ENCODE results near the gene EML2.

The EML2 gene

DNA sequence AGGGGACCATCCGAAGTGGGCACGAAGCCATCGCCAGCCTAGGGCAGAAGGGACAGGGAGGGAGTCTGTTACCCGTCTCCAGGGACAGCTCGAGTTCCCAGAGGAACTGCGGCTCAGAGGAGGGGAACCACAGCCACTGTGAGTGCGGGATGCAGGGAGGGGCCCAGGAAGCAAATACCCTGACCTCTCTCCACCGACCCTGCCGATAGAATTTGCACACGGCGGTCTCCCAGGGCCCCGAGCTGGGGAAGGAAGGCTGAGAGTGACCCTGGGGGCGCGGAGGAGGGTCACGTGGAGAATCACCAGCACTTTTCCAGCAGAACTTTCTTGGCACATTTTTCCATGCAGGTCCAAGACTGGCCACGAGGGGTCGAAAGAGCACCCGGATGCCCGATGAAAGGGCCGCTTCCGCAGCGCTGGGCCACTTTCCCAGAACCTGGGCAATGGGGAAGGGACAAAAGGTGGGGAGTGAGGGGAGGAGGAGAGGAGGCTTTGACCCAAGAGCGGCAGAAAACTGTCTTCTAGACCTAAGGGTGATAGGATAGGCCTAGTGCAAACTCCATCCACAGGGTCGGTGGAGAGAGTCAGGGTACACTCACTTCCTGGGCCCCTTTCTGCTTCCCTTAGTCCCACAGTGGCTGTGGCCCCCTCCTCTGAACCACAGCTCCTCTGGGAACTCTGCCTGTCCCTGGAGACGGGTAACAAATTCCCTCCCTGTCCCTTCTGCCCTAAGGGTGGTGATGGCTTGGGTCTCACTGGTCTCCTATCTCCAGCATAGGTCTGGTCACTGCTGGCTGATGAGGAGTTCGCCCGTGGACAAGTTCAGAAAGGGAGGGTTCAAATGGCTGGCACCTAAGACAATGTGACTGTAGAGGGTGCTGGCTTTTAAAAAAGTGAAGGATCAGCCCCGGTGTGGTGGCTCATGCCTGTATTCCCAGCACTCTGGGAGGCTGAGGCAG is 31.8 kb downstream of the EML2 start:
- TF ChIP-seq CREB1 (IDR thresholded peaks at IDR 0.05; ENCODE audit: low read depth), result no peak
- peak; percentile 84 for TF ChIP-seq RAD21 (IDR thresholded peaks at IDR 0.05; ENCODE audit: low read depth)
- TF ChIP-seq, protein P1, sequence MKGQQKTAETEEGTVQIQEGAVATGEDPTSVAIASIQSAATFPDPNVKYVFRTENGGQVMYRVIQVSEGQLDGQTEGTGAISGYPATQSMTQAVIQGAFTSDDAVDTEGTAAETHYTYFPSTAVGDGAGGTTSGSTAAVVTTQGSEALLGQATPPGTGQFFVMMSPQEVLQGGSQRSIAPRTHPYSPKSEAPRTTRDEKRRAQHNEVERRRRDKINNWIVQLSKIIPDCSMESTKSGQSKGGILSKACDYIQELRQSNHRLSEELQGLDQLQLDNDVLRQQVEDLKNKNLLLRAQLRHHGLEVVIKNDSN (IDR thresholded peaks at IDR 0.05), result peak; percentile 94
- no peak for TF ChIP-seq YY1 (IDR thresholded peaks at IDR 0.05; ENCODE audit: low read depth)
- TF ChIP-seq, protein P2, sequence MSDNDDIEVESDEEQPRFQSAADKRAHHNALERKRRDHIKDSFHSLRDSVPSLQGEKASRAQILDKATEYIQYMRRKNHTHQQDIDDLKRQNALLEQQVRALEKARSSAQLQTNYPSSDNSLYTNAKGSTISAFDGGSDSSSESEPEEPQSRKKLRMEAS (IDR thresholded peaks at IDR 0.05), result no peak
- no peak for TF ChIP-seq TCF12 (IDR thresholded peaks at IDR 0.05; ENCODE audit: low read depth)
- TF ChIP-seq, protein P3, sequence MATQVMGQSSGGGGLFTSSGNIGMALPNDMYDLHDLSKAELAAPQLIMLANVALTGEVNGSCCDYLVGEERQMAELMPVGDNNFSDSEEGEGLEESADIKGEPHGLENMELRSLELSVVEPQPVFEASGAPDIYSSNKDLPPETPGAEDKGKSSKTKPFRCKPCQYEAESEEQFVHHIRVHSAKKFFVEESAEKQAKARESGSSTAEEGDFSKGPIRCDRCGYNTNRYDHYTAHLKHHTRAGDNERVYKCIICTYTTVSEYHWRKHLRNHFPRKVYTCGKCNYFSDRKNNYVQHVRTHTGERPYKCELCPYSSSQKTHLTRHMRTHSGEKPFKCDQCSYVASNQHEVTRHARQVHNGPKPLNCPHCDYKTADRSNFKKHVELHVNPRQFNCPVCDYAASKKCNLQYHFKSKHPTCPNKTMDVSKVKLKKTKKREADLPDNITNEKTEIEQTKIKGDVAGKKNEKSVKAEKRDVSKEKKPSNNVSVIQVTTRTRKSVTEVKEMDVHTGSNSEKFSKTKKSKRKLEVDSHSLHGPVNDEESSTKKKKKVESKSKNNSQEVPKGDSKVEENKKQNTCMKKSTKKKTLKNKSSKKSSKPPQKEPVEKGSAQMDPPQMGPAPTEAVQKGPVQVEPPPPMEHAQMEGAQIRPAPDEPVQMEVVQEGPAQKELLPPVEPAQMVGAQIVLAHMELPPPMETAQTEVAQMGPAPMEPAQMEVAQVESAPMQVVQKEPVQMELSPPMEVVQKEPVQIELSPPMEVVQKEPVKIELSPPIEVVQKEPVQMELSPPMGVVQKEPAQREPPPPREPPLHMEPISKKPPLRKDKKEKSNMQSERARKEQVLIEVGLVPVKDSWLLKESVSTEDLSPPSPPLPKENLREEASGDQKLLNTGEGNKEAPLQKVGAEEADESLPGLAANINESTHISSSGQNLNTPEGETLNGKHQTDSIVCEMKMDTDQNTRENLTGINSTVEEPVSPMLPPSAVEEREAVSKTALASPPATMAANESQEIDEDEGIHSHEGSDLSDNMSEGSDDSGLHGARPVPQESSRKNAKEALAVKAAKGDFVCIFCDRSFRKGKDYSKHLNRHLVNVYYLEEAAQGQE (IDR thresholded peaks at IDR 0.05; ENCODE audit: low read depth), result no peak
- no peak for TF ChIP-seq ZBTB7A (IDR thresholded peaks at IDR 0.05; ENCODE audit: low read depth)
- TF ChIP-seq FOXM1 (IDR thresholded peaks at IDR 0.05; ENCODE audit: borderline replicate concordance, low read depth), result no peak
- TF ChIP-seq NFIC (IDR thresholded peaks at IDR 0.05), result peak; percentile 78
- TF ChIP-seq CEBPB (IDR thresholded peaks at IDR 0.05), result no peak
- 0 out of 2 replicates have a peak, but pooled peaks have one; percentile 2 for TF ChIP-seq EP300 (IDR thresholded peaks at IDR 0.05; ENCODE audit: borderline replicate concordance)
- TF ChIP-seq EGR1 (IDR thresholded peaks at IDR 0.05), result no peak
- no peak for TF ChIP-seq TEAD4 (IDR thresholded peaks at IDR 0.05)
- no peak for TF ChIP-seq TAF1 (IDR thresholded peaks at IDR 0.05; ENCODE audit: low read depth)

DNA sequence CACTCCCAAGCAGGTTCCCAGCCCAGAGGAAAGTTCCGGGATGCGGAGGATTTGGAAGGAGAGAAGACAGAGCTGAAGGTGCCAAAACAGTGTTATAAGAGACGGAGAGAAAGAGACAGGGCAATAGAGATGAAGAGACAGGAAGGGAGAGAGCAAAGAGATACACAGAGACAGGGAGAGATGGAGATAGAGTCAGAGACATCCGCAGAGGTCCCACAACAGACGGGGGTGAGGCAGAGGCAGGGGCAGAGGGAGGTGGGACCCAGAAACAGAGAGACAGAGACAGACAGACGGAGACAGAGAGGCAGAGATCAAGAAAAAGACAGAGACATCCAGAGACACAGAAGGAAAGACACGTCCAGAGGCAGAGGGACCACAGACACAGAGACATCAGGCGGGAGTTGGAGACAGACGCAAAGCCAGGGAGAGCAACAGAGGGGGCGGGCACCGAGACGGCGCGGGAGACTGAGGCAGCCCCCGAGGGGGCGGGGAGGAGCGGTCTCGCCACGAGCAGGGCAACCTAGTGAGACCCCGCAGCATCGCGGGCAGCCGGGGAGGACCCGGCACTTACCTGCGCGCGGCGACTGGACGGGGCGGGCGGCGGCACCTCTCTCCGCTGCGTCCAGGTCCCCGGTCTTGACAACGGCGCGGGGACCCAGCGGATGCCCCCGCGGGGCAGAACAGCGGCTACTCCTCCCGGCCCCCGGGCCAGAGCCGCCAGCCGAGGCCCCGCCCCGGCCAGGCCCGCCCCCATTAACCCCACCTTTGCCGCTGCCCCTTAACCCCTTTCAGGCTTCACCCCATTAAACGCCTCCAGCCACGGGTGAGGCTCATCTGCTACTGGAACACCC is 37.4 kb downstream of the EML2 start, which contains the start of gene GPR4:
TSS of gene GPR4 (minus strand) at position 689 of the 851 bp plus-strand sequence. CDS start 10,346 bp downstream, outside the sequence.
- 0 out of 2 replicates have a peak, but pooled peaks have one; percentile 17 for TF ChIP-seq EGR1 (IDR thresholded peaks at IDR 0.05)
- no peak for TF ChIP-seq ZBTB7A (IDR thresholded peaks at IDR 0.05; ENCODE audit: low read depth)

DNA sequence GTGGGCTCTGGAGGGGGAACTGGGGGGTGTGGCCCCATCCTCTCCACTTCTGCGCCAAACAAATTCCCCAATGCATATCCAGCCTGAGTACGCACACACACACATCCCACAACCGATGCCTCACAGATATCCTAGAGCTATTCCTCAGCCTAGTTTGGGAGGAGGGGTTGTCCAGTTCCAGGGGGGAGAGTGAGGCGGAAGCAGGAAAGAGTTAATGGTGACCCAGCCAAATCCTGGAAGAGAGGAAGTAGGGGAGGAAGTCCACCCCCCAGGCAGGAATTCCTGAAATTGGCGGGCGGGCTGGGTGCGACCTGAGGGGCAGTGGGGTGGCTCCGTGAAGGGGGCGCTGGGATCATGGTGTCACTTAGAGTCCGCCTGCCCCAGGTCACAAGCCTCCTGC is 38.1 kb downstream of the EML2 start:
- TF ChIP-seq TEAD4 (IDR thresholded peaks at IDR 0.05) (no peak), EGR1 (IDR thresholded peaks at IDR 0.05) (no peak), EP300 (IDR thresholded peaks at IDR 0.05; ENCODE audit: borderline replicate concordance) (no peak), TCF12 (IDR thresholded peaks at IDR 0.05; ENCODE audit: low read depth) (no peak), ZBTB7A (IDR thresholded peaks at IDR 0.05; ENCODE audit: low read depth) (no peak), YY1 (IDR thresholded peaks at IDR 0.05; ENCODE audit: low read depth) (no peak), NFIC (IDR thresholded peaks at IDR 0.05) (no peak), FOXM1 (IDR thresholded peaks at IDR 0.05; ENCODE audit: borderline replicate concordance, low read depth) (no peak), TAF1 (IDR thresholded peaks at IDR 0.05; ENCODE audit: low read depth) (no peak), CEBPB (IDR thresholded peaks at IDR 0.05) (no peak), RAD21 (IDR thresholded peaks at IDR 0.05; ENCODE audit: low read depth) (no peak)
- TF ChIP-seq, protein P3 (IDR thresholded peaks at IDR 0.05; ENCODE audit: low read depth), result no peak
- TF ChIP-seq, protein P2 (IDR thresholded peaks at IDR 0.05), result no peak
- TF ChIP-seq, protein P1 (IDR thresholded peaks at IDR 0.05), result no peak

DNA sequence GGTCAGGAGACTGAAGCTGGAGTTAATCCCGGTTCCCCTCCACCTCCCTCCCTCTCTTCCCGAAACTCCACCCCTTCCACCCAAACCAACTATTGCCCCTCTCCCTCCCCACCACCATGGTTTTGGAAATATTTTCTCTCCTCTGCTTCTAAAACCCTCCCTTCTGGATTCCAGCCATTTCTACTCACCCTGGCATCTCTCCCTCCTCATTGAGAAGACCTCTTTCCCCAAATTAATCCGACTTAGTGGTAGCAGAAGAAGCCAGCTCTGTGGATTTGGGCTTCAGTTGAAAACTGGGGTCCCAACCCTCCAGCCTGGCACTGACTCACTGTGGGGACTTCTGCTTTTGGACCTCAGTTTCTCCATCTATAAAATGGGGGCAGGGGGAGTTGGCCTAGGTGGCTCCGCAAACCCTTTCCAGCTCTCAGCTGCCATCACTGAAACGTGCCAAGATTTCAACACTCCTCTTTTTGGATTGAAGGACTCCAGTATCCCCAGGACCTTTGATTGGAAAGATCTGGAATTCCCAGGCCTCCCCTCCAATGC is 38.8 kb downstream of the EML2 start:
- TF ChIP-seq FOXM1 (IDR thresholded peaks at IDR 0.05; ENCODE audit: borderline replicate concordance, low read depth) (no peak), CEBPB (IDR thresholded peaks at IDR 0.05) (no peak), ZBTB7A (IDR thresholded peaks at IDR 0.05; ENCODE audit: low read depth) (no peak), EP300 (IDR thresholded peaks at IDR 0.05; ENCODE audit: borderline replicate concordance) (no peak)

DNA sequence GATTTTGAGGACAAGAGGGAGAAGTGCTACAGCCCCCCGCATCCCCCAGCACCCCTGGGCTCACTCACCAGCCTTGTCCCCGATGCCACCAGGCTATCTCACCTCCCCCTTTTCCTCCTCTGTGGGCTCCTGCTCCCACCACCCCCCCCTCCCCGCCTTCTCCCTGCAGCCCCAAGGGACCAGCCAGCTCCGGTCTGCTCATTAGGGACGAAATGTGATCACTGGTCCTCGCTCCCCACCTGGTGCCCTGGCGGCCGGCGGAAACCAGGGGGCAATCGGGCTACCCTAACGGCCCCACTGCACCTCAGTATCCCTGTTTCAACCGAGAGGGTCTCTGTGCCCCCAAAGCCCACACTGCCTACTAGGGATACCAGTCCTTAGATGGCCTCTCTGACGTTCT is 39.9 kb downstream of the EML2 start:
- TF ChIP-seq CREB1 (IDR thresholded peaks at IDR 0.05; ENCODE audit: low read depth) (no peak), RAD21 (IDR thresholded peaks at IDR 0.05; ENCODE audit: low read depth) (no peak), TAF1 (IDR thresholded peaks at IDR 0.05; ENCODE audit: low read depth) (no peak), FOXM1 (IDR thresholded peaks at IDR 0.05; ENCODE audit: borderline replicate concordance, low read depth) (no peak), EP300 (IDR thresholded peaks at IDR 0.05; ENCODE audit: borderline replicate concordance) (no peak), TCF12 (IDR thresholded peaks at IDR 0.05; ENCODE audit: low read depth) (no peak), CEBPB (IDR thresholded peaks at IDR 0.05) (no peak), TEAD4 (IDR thresholded peaks at IDR 0.05) (no peak), ZBTB7A (IDR thresholded peaks at IDR 0.05; ENCODE audit: low read depth) (no peak), EGR1 (IDR thresholded peaks at IDR 0.05) (no peak), YY1 (IDR thresholded peaks at IDR 0.05; ENCODE audit: low read depth) (no peak), NFIC (IDR thresholded peaks at IDR 0.05) (no peak)
- TF ChIP-seq, protein P2 (IDR thresholded peaks at IDR 0.05), result no peak
- TF ChIP-seq, protein P1 (IDR thresholded peaks at IDR 0.05), result no peak
- TF ChIP-seq, protein P3 (IDR thresholded peaks at IDR 0.05; ENCODE audit: low read depth), result no peak

All from Ishikawa (cell line).